Activated naive CD4-positive, alpha-beta T cell treated with anti-CD3 and anti-CD28 coated beads, Interleukin-2, amount 50 U/mL, for 24 hours (primary cell): ENCODE data around the gene MRPS17.
"Not testable (repeated sequence)": the region's sequence is repeated elsewhere in the genome, so short reads cannot be mapped to it uniquely, and the experiment has no call there.

Source experiments
- H3K27ac Mint-ChIP-seq: one replicate; pipeline ENCODE4 v1.8.0; 2021; ENCODE audit warnings: mild to moderate bottlenecking, mixed read lengths
- H3K27me3 Mint-ChIP-seq: one replicate; pipeline ENCODE4 v1.8.0; 2021; ENCODE audit warnings: mixed read lengths
- H3K36me3 Mint-ChIP-seq: one replicate; pipeline ENCODE4 v1.8.0; 2021; ENCODE audit warnings: mixed read lengths
- H3K4me1 Mint-ChIP-seq: one replicate; pipeline ENCODE4 v1.8.0; 2021; ENCODE audit warnings: mixed read lengths
- H3K4me3 Mint-ChIP-seq: one replicate; pipeline ENCODE4 v1.8.0; 2021; ENCODE audit warnings: mild to moderate bottlenecking, mixed read lengths
- H3K9me3 Mint-ChIP-seq: one replicate; pipeline ENCODE4 v1.8.0; 2021; ENCODE audit warnings: mixed read lengths

Gene MRPS17

GRCh38 chr7:55951637-55952351 is at the start of gene MRPS17:
TSS of gene MRPS17 (plus strand) at chr7:55951877. CDS start at chr7:55953196, 1,319 bp downstream.
- peak within 1 kb of the TSS; percentile 97 for H3K27ac Mint-ChIP-seq
- H3K27me3 Mint-ChIP-seq, result no peaks in the 10 kb centered on the region
- H3K36me3 Mint-ChIP-seq, result peaks cover 12% of the 10 kb centered on the region
- peak within 1 kb of the TSS; percentile 95 for H3K4me3 Mint-ChIP-seq
- no peaks in the 10 kb centered on the region for H3K9me3 Mint-ChIP-seq
- H3K4me1 Mint-ChIP-seq, result peaks cover 28% of the 10 kb centered on the region

- Mint-ChIP-seq H3K27me3 (no peaks in the 10 kb centered on the region), H3K4me1 (no peaks in the 10 kb centered on the region), H3K4me3 (no peak overlapping the region), H3K36me3 (peaks cover 9% of the 10 kb centered on the region), H3K9me3 (no peaks in the 10 kb centered on the region), H3K27ac (no peak overlapping the region)
These were observed 47.5 kb upstream of the MRPS17 start for GRCh38 chr7:55903985-55904759.

- Mint-ChIP-seq H3K4me1 (no peaks in the 10 kb centered on the region), H3K9me3 (no peaks in the 10 kb centered on the region), H3K4me3 (no peak overlapping the region), H3K27me3 (no peaks in the 10 kb centered on the region), H3K36me3 (peaks cover 29% of the 10 kb centered on the region), H3K27ac (no peak overlapping the region)
These were observed 38.9 kb upstream of the MRPS17 start for GRCh38 chr7:55912748-55913158.

- Mint-ChIP-seq H3K36me3 (peaks cover 27% of the 10 kb centered on the region), H3K9me3 (no peaks in the 10 kb centered on the region), H3K4me3 (no peak overlapping the region), H3K27me3 (no peaks in the 10 kb centered on the region), H3K4me1 (no peaks in the 10 kb centered on the region), H3K27ac (no peak overlapping the region)
These were observed 33.9 kb upstream of the MRPS17 start for GRCh38 chr7:55917771-55918170.

DNA sequence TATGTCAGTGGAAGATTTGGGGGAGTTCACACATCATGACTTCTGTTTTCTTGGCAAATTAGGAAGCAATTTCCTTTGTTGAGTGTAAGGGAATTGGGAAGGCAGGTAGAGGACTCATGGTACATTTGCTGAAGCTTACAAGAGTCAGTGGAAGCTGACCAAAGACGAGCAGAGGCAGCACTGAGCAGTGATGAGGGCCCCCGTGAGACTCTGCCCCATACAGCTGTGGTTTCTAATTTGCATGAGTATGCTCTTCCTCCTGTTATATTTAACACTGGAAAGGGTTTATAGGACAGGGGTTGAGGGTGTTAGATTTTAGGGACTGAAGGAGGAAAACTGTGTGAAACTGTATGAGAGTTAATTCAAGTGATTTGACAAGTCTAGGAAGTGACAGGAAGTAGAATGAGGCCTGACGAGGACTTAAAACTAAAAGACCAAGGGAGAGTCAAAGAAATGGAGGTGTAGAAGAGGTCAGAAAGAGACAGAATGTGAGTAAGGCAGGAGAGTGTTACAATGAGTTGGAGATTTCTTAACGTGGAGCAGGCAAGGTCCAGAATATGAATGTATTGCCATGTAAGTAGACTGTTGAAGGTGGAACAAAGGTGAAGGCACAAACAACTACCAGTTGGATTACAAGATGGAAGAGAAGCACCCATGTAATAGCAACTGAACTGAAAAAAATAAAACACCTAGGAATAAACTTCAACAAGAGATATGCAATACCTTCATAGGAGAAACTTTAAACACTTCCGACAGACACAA is 23.5 kb upstream of the MRPS17 start:
- Mint-ChIP-seq H3K9me3 (no peaks in the 10 kb centered on the region), H3K27ac (no peak overlapping the region), H3K4me1 (no peaks in the 10 kb centered on the region), H3K27me3 (no peaks in the 10 kb centered on the region), H3K4me3 (no peak overlapping the region), H3K36me3 (peaks cover 22% of the 10 kb centered on the region)

- H3K9me3 Mint-ChIP-seq, result no peaks in the 10 kb centered on the region
- peaks cover 14% of the 10 kb centered on the region for H3K36me3 Mint-ChIP-seq
- H3K27ac Mint-ChIP-seq, result no peak overlapping the region
- no peaks in the 10 kb centered on the region for H3K27me3 Mint-ChIP-seq
- H3K4me1 Mint-ChIP-seq, result no peaks in the 10 kb centered on the region
- H3K4me3 Mint-ChIP-seq, result no peak overlapping the region
These were observed 20.1 kb upstream of the MRPS17 start for GRCh38 chr7:55931421-55932151.

- no peak overlapping the region for H3K4me3 Mint-ChIP-seq
- H3K27me3 Mint-ChIP-seq, result no peaks in the 10 kb centered on the region
- no peaks in the 10 kb centered on the region for H3K4me1 Mint-ChIP-seq
- H3K36me3 Mint-ChIP-seq, result peaks cover 31% of the 10 kb centered on the region
- H3K27ac Mint-ChIP-seq, result no peak overlapping the region
- H3K9me3 Mint-ChIP-seq, result peaks cover 19% of the 10 kb centered on the region
These were observed 12.1 kb upstream of the MRPS17 start for GRCh38 chr7:55939514-55940123.

- Mint-ChIP-seq H3K9me3 (peaks cover 7% of the 10 kb centered on the region), H3K36me3 (peaks cover 11% of the 10 kb centered on the region)
These were observed 5.1 kb upstream of the MRPS17 start for GRCh38 chr7:55946545-55946944.

GRCh38 chr7:55952352-55952671 is 635 bp downstream of the MRPS17 start:
- H3K9me3 Mint-ChIP-seq, H3K27me3 Mint-ChIP-seq: not testable (repeated sequence)
- Mint-ChIP-seq H3K4me1 (peaks cover 28% of the 10 kb centered on the region), H3K36me3 (peaks cover 12% of the 10 kb centered on the region), H3K4me3 (peak overlapping the region; percentile 95), H3K27ac (peak overlapping the region; percentile 97)

More at GRCh38 chr7:55946545-55946944, 5.1 kb upstream of the MRPS17 start:
- Mint-ChIP-seq H3K27ac (no peak overlapping the region), H3K27me3 (no peaks in the 10 kb centered on the region), H3K4me1 (peaks cover under 1% of the 10 kb centered on the region), H3K4me3 (no peak overlapping the region)

- Mint-ChIP-seq H3K27ac (peak overlapping the region; percentile 17), H3K9me3 (no peaks in the 10 kb centered on the region), H3K4me3 (peak overlapping the region; percentile 95), H3K36me3 (peaks cover 19% of the 10 kb centered on the region), H3K27me3 (no peaks in the 10 kb centered on the region), H3K4me1 (peaks cover 28% of the 10 kb centered on the region)
These were observed 2.2 kb downstream of the MRPS17 start for GRCh38 chr7:55953707-55954475.

DNA sequence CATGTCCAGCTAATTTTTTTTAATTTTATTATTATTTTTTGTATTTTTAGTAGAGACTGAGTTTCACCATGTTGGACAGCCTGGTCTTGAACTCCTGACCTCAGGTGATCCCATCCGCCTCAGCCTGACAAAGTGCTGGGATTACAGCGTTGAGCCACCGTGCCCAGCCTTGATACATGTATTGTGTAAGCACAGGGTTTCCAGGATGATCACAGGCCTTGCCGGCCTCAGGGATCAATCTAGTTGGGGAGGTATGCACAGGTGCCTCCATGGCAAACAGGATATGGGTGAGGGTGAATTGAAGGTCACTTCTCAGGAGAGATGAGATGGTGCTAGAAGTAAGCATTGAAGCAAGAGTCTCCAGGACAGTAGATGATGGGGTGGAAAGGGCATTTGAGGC is 5.5 kb downstream of the MRPS17 start:
- Mint-ChIP-seq H3K4me1 (peaks cover 21% of the 10 kb centered on the region), H3K9me3 (no peaks in the 10 kb centered on the region), H3K4me3 (no peak overlapping the region), H3K27ac (no peak overlapping the region), H3K27me3 (no peaks in the 10 kb centered on the region), H3K36me3 (peaks cover 15% of the 10 kb centered on the region)

- H3K36me3 Mint-ChIP-seq, result peaks cover 7% of the 10 kb centered on the region
- no peaks in the 10 kb centered on the region for H3K27me3 Mint-ChIP-seq
- no peak overlapping the region for H3K4me3 Mint-ChIP-seq
- H3K4me1 Mint-ChIP-seq, result peaks cover 22% of the 10 kb centered on the region
- H3K9me3 Mint-ChIP-seq, result no peaks in the 10 kb centered on the region
- peak overlapping the region; percentile 38 for H3K27ac Mint-ChIP-seq
These were observed 10.3 kb downstream of the MRPS17 start for GRCh38 chr7:55962014-55962413.

DNA sequence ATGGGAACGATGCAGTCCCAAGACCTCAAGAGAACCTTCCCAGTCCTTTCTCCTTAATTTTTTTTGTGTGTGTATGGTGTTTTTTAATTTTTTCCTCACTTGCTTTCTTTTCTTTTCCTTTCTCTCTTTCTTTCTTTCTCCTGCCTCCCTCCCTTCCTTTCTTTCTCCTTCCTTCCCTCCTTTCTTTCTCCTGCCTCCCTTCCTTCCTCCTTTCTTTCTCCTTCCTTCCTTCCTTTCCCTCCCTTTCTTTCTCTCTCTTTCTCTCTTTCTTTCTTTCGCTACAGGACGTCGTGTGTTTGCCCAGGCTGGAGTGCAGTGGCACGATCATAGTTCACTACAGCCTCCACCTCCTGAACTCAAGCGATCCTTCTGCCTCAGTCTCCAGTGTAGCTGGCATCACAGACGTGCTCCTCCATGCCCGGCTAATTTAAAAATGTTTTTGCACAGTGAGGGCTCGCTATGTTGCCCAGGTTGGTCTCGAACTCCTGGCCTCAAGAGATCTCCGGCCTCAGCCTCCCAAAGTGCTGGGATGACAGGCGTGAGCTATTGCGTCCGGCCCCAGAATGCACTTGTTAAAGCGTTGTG is 12.0 kb downstream of the MRPS17 start:
- no peaks in the 10 kb centered on the region for H3K9me3 Mint-ChIP-seq
- no peaks in the 10 kb centered on the region for H3K27me3 Mint-ChIP-seq
- peak overlapping the region; percentile 63 for H3K27ac Mint-ChIP-seq

More for the DNA sequence above, 12.0 kb downstream of the MRPS17 start:
- Mint-ChIP-seq H3K4me3 (peak overlapping the region; percentile 63), H3K36me3 (peaks cover 2% of the 10 kb centered on the region), H3K4me1 (peaks cover 29% of the 10 kb centered on the region)
